ENCODE measurements around the gene MIA.
"Not testable (repeated sequence)": the region's sequence is repeated elsewhere in the genome, so short reads cannot be mapped to it uniquely, and the experiment has no call there.

MIA gene

DNA sequence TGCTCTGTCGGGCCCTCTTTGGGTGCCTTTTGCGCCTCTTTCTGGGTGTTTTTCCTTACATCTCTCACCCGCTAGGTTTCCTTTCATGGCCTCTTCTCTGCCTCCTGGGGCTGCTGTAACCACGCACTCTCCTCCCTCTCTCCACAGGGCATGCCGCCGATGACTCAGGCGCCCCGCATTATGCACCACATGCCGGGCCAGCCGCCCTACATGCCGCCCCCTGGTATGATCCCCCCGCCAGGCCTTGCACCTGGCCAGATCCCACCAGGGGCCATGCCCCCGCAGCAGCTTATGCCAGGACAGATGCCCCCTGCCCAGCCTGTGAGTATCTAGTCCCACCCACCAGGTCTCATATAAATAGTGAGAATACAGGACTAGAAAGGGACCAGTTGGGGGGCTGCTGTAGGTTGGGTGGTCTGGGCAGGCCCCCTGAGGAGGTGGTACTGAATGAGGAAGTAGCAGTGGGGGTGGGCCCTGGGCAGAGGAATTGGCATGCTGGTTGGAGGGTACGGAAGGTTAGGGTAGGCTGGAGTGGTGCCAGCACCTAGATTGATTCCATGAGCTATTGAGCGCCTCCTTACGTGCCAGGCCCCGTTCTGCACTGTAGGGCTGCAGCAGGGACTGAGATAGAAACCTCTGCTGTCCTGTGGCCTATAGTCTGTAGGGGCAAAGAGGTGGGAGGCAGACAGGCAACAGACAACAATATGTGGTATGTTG, 12.4 kb upstream of the MIA start:
- Mint-ChIP-seq H3K27ac (peak overlapping the region; percentile 95), H3K4me3 (peak overlapping the region; percentile 51)

DNA sequence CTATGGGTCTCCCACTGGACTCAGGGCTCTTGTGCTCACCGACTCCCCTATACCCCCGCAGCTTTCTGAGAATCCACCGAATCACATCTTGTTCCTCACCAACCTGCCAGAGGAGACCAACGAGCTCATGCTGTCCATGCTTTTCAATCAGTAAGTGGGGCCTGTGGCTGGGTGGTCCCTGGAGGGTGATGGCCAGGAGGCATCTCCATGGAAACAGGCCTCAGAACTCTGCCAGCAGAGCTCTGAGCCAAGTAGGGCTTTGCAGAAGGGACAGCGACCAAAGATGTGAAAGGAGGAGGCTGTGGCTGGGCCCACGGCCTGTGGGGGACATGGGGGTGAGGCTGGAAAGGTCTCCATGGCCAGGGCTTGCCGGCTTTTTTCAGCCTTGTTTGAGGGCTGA, 11.8 kb upstream of the MIA start:
- H3K27me3 Mint-ChIP-seq = no peaks in the 10 kb centered on the region
- no peaks in the 10 kb centered on the region for H3K9me3 Mint-ChIP-seq
- peaks cover 68% of the 10 kb centered on the region for H3K4me1 Mint-ChIP-seq (ENCODE audit: low read depth)
- peak overlapping the region; percentile 44 for H3K4me3 Mint-ChIP-seq
- H3K36me3 Mint-ChIP-seq (ENCODE audit: low read depth) = peaks cover 81% of the 10 kb centered on the region
- H3K27ac Mint-ChIP-seq = peak overlapping the region; percentile 95

More for the DNA sequence above, 12.4 kb upstream of the MIA start:
- no peaks in the 10 kb centered on the region for H3K9me3 Mint-ChIP-seq
- no peaks in the 10 kb centered on the region for H3K27me3 Mint-ChIP-seq
- H3K36me3 Mint-ChIP-seq (ENCODE audit: low read depth) = peaks cover 86% of the 10 kb centered on the region
- H3K4me1 Mint-ChIP-seq (ENCODE audit: low read depth) = peaks cover 72% of the 10 kb centered on the region

- Mint-ChIP-seq H3K27me3 (no peaks in the 10 kb centered on the region), H3K27ac (peak overlapping the region; percentile 95), H3K4me1 (ENCODE audit: low read depth) (peaks cover 70% of the 10 kb centered on the region), H3K9me3 (no peaks in the 10 kb centered on the region), H3K4me3 (peak overlapping the region; percentile 71), H3K36me3 (ENCODE audit: low read depth) (peaks cover 83% of the 10 kb centered on the region)
Observed at GRCh38 chr19:40763963-40764362, 11.4 kb upstream of the MIA start.

DNA sequence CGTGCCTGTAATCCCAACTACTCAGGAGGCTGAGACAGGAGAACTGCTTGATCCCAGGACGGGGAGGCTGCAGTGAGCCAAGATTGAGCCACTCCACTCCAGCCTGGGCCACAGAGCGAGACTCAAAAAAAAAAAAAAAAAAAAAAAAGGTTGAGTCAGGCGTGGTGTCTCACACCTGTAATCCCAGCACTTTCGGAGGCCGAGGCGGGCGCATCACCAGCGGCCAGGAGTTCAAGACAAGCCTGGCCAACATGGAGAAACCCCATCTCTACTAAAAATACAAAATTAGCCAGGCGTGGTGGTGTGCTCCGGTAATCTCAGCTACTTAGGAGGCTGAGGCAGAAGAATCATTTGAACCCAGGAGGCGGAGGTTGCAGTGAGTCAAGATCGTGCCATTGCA, 8.9 kb upstream of the MIA start:
- H3K36me3 Mint-ChIP-seq (ENCODE audit: low read depth) = peaks cover 69% of the 10 kb centered on the region
- not testable (repeated sequence) for H3K4me3 Mint-ChIP-seq, H3K9me3 Mint-ChIP-seq, H3K27ac Mint-ChIP-seq, H3K27me3 Mint-ChIP-seq
- H3K4me1 Mint-ChIP-seq (ENCODE audit: low read depth) = peaks cover 62% of the 10 kb centered on the region

GRCh38 chr19:40768869-40769268, 6.5 kb upstream of the MIA start:
- H3K4me1 Mint-ChIP-seq (ENCODE audit: low read depth) = peaks cover 38% of the 10 kb centered on the region
- no peak overlapping the region for H3K27ac Mint-ChIP-seq
- no peak overlapping the region for H3K4me3 Mint-ChIP-seq
- H3K36me3 Mint-ChIP-seq (ENCODE audit: low read depth) = peaks cover 45% of the 10 kb centered on the region
- H3K27me3 Mint-ChIP-seq = no peaks in the 10 kb centered on the region
- no peaks in the 10 kb centered on the region for H3K9me3 Mint-ChIP-seq

- not testable (repeated sequence) for H3K4me3 Mint-ChIP-seq, H3K9me3 Mint-ChIP-seq, H3K27me3 Mint-ChIP-seq, H3K27ac Mint-ChIP-seq
- Mint-ChIP-seq H3K36me3 (ENCODE audit: low read depth) (peaks cover 22% of the 10 kb centered on the region), H3K4me1 (ENCODE audit: low read depth) (peaks cover 36% of the 10 kb centered on the region)
Observed at GRCh38 chr19:40771101-40771862, 4.0 kb upstream of the MIA start.

DNA sequence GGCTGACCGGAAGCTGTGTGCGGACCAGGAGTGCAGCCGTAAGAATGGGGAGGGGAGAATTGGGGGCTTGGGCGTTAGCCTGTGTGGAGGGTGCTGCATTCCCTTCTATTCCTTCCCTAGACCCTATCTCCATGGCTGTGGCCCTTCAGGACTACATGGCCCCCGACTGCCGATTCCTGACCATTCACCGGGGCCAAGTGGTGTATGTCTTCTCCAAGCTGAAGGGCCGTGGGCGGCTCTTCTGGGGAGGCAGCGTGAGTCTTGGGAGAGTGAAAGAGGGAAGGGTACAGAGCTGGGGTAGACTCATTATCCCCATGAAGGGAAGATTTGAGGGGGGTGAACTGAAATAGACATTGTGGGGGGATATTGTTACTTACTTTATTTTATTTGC, 306 bp downstream of the MIA start:
- H3K27me3 Mint-ChIP-seq = no peaks in the 10 kb centered on the region
- peaks cover 60% of the 10 kb centered on the region for H3K4me1 Mint-ChIP-seq (ENCODE audit: low read depth)
- no peak overlapping the region for H3K27ac Mint-ChIP-seq
- peaks cover 16% of the 10 kb centered on the region for H3K36me3 Mint-ChIP-seq (ENCODE audit: low read depth)
- H3K4me3 Mint-ChIP-seq = no peak overlapping the region
- no peaks in the 10 kb centered on the region for H3K9me3 Mint-ChIP-seq

GRCh38 chr19:40776364-40776763, 1.0 kb downstream of the MIA start:
- Mint-ChIP-seq H3K27me3 (no peaks in the 10 kb centered on the region), H3K4me1 (ENCODE audit: low read depth) (peaks cover 62% of the 10 kb centered on the region), H3K36me3 (ENCODE audit: low read depth) (peaks cover 16% of the 10 kb centered on the region), H3K9me3 (no peaks in the 10 kb centered on the region), H3K27ac (no peak overlapping the region), H3K4me3 (no peak overlapping the region)

DNA sequence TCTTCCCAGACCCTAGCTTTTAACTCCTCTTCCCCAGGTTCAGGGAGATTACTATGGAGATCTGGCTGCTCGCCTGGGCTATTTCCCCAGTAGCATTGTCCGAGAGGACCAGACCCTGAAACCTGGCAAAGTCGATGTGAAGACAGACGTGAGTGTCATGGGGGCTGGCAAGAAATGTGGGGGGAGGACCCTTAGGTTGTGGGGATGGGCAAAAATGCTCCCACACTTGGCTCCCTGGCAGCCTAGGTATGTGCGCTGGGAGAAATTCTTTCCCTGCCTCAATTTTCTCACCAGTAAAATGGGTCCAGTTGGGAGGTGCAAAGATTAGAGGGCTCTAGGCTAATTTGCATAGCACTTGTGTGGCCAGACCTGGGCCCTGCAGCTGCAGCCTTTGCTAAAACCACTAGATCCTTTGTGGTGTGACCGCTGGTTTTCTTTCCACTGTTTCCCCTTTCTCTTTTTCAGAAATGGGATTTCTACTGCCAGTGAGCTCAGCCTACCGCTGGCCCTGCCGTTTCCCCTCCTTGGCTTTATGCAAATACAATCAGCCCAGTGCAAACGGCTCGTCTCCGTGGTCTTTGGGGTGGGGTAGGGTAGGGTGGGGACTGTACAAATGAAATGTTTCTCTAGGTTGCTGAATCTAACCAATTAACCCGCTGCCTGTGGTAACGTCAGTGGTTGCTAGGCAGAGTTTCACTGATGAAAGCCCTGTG, 1.8 kb downstream of the MIA start:
- H3K36me3 Mint-ChIP-seq (ENCODE audit: low read depth) = peaks cover 21% of the 10 kb centered on the region
- H3K27me3 Mint-ChIP-seq = no peaks in the 10 kb centered on the region
- peak overlapping the region; percentile 93 for H3K4me3 Mint-ChIP-seq
- peak overlapping the region; percentile 98 for H3K27ac Mint-ChIP-seq
- no peaks in the 10 kb centered on the region for H3K9me3 Mint-ChIP-seq
- H3K4me1 Mint-ChIP-seq (ENCODE audit: low read depth) = peaks cover 64% of the 10 kb centered on the region

GRCh38 chr19:40777645-40777936, 2.3 kb downstream of the MIA start:
- no peaks in the 10 kb centered on the region for H3K9me3 Mint-ChIP-seq
- H3K27ac Mint-ChIP-seq = peak overlapping the region; percentile 98
- no peaks in the 10 kb centered on the region for H3K27me3 Mint-ChIP-seq
- H3K4me3 Mint-ChIP-seq = peak overlapping the region; percentile 93
- H3K36me3 Mint-ChIP-seq (ENCODE audit: low read depth) = peaks cover 24% of the 10 kb centered on the region
- peaks cover 67% of the 10 kb centered on the region for H3K4me1 Mint-ChIP-seq (ENCODE audit: low read depth)

GRCh38 chr19:40777937-40778705, 2.8 kb downstream of the MIA start, which contains the start of gene RAB4B:
Gene RAB4B, plus strand, starts transcription at chr19:40778247. Its CDS starts 129 bp downstream, at chr19:40778376.
- Mint-ChIP-seq H3K9me3 (no peaks in the 10 kb centered on the region), H3K4me1 (ENCODE audit: low read depth) (peaks cover 67% of the 10 kb centered on the region), H3K27ac (peak within 1 kb of the TSS; percentile 98), H3K4me3 (peak within 1 kb of the TSS; percentile 93), H3K36me3 (ENCODE audit: low read depth) (peaks cover 25% of the 10 kb centered on the region), H3K27me3 (no peaks in the 10 kb centered on the region)

DNA sequence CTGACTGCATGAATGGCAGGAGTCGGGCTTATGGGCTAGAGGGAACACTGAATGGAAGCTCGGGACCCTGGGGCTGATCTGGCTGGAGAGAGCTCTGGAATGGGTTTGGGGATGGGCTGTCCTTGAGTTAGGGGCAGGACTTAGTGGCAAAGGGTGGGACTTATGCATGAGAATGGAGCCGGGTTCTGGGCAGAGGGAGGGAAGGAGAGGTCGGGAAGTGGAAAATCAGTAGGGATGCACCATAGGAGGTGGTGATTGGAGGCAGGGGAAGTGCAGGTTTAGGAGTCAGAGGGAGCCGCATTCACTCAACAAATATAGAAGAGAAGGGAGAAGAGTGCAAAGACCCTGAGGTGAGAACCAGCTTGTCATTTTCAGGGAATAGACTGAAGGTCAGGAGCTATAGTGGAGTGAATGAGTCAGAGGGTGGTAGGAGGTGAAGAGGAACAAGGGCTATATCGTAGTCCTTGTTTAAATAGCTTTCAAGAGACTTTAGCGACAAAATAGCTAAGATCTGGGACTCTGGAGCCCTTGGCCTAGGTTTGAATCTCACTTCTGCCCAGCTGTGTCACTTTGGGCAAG, 3.5 kb downstream of the MIA start:
- peaks cover 29% of the 10 kb centered on the region for H3K36me3 Mint-ChIP-seq (ENCODE audit: low read depth)
- peaks cover 66% of the 10 kb centered on the region for H3K4me1 Mint-ChIP-seq (ENCODE audit: low read depth)
- no peaks in the 10 kb centered on the region for H3K9me3 Mint-ChIP-seq
- H3K27me3 Mint-ChIP-seq = no peaks in the 10 kb centered on the region
- peak overlapping the region; percentile 93 for H3K4me3 Mint-ChIP-seq
- H3K27ac Mint-ChIP-seq = peak overlapping the region; percentile 98

DNA sequence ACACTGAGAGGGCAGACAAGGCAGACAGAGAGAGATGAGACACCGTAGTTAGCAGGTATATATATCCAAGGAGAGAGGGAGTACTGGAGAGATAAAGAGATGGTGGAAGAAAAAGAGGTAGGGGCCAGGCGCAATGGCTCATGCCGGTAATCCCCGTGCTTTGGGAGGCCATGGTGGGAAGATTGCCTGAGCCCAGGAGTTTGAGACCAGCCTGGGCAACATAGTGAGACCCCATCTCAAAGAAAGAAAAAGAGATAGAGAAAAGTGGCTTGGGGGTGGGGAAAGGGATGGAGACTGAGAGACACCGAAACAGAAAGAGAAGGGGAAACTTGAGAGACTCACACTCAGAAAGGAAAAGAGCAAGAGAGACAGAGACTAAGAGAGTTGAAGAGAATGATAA, 5.3 kb downstream of the MIA start:
- no peaks in the 10 kb centered on the region for H3K27me3 Mint-ChIP-seq
- H3K36me3 Mint-ChIP-seq (ENCODE audit: low read depth) = peaks cover 29% of the 10 kb centered on the region
- no peaks in the 10 kb centered on the region for H3K9me3 Mint-ChIP-seq
- H3K27ac Mint-ChIP-seq = peak overlapping the region; percentile 98
- H3K4me3 Mint-ChIP-seq = peak overlapping the region; percentile 93
- peaks cover 55% of the 10 kb centered on the region for H3K4me1 Mint-ChIP-seq (ENCODE audit: low read depth)

- Mint-ChIP-seq H3K36me3 (ENCODE audit: low read depth) (peaks cover 29% of the 10 kb centered on the region), H3K4me1 (ENCODE audit: low read depth) (peaks cover 51% of the 10 kb centered on the region), H3K9me3 (no peaks in the 10 kb centered on the region), H3K27me3 (no peaks in the 10 kb centered on the region), H3K4me3 (no peak overlapping the region), H3K27ac (no peak overlapping the region)
Observed at GRCh38 chr19:40781140-40781539, 5.8 kb downstream of the MIA start.
